ENCODE data around the gene PLXNA1. TPM values are rescaled to one million over a fixed set of nuclear protein-coding genes. Genes with fewer than 3 reads are reported as not detected.

The PLXNA1 gene
- total RNA-seq, 2 donors from 2014 or later = 3.4 to 7.9 TPM

DNA sequence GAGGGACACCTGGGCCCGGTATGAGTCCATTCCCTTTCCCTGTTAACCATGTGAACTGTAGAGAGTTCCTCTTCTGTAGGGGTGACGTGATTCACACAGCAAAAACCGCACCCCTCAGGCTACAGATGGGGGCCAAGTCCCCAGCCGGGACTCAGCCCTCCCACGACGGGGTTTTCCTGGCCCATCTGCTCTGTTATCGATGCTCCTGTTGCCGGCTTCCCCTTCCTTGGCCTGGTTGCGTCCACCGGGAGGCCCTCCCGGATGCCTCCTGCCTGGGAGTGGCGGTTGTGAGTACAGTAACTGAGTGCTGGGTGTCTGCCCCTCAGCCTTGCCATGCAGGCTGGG is 817 bp upstream of the PLXNA1 start:
- no peaks in the 10 kb centered on the region for H3K36me3 Mint-ChIP-seq
- peak overlapping the region in 1 of 2 donors; percentile 47 for H3K27ac Mint-ChIP-seq
- peaks cover 0 to 7% of the 10 kb centered on the region in 2 donors for H3K4me1 Mint-ChIP-seq (ENCODE audit: low read depth in 2 of 2)
- H3K4me3 Mint-ChIP-seq = peak overlapping the region; percentile 82
- peak in 1 of 2 donors; percentile 34 for ATAC-seq
- H3K27me3 Mint-ChIP-seq = peaks cover 18 to 22% of the 10 kb centered on the region in 2 donors
- DNase-seq (ENCODE audit: low spot score) = peak; percentile 74
- H3K9me3 Mint-ChIP-seq = no peaks in the 10 kb centered on the region

- no peaks in the 10 kb centered on the region for H3K36me3 Mint-ChIP-seq
- no peak overlapping the region for H3K4me3 Mint-ChIP-seq
- DNase-seq (ENCODE audit: low spot score) = no peak
- ATAC-seq = peak; percentile 1 to 15
- H3K27me3 Mint-ChIP-seq = peaks cover 14 to 15% of the 10 kb centered on the region in 2 donors
- no peak overlapping the region for H3K27ac Mint-ChIP-seq
- peaks cover 0 to 11% of the 10 kb centered on the region in 2 donors for H3K4me1 Mint-ChIP-seq (ENCODE audit: low read depth in 2 of 2)
- no peaks in the 10 kb centered on the region for H3K9me3 Mint-ChIP-seq
These were observed 349 bp downstream of the PLXNA1 start for GRCh38 chr3:126983276-126983652.

DNA sequence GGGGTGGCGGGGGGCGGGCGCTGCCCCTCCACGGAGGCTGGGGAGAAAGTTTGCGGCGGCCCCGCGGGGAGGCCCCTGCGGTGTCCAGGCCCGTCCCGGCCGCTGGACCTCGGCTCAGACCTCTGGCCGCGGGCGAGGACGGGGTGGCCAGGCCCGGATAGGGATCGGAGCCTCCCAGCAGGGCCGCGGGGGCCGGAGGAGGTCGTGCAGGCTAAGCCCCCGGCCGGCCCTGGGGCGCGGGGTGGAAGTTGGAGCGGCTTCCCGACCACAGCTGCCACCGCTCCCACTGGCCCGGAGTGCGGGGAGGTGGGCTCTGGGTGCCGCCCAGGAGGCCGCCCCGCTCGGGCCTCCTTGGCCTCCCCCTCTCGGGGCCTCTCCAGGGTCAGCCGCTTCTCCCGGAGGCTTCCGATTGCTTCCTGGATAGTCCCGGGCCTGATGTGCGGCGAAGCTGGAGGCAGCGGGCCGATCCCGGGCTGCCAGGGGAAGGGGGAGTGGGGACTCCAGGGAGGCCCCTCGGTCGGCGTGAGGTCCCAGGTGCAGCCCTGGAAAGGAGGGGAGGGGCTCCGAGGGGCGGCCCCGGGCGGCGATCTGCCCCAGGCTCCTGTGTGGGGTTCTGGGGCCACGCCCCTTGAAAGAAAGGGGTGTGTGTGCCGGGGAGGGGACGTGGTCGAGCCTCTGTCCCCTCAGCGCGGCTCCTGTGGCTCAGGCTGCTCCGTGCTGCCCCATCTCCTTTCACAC is 907 bp downstream of the PLXNA1 start:
- Mint-ChIP-seq H3K9me3 (no peaks in the 10 kb centered on the region), H3K4me3 (no peak overlapping the region), H3K27me3 (peaks cover 10 to 11% of the 10 kb centered on the region in 2 donors), H3K27ac (no peak overlapping the region), H3K36me3 (no peaks in the 10 kb centered on the region), H3K4me1 (ENCODE audit: low read depth in 2 of 2) (peaks cover 0 to 11% of the 10 kb centered on the region in 2 donors)
- no peak for DNase-seq (ENCODE audit: low spot score)
- ATAC-seq = no peak

GRCh38 chr3:126984391-126985131 is 1.6 kb downstream of the PLXNA1 start:
- Mint-ChIP-seq H3K27me3 (peaks cover 7% of the 10 kb centered on the region in 2 donors), H3K4me3 (no peak overlapping the region), H3K36me3 (no peaks in the 10 kb centered on the region)

DNA sequence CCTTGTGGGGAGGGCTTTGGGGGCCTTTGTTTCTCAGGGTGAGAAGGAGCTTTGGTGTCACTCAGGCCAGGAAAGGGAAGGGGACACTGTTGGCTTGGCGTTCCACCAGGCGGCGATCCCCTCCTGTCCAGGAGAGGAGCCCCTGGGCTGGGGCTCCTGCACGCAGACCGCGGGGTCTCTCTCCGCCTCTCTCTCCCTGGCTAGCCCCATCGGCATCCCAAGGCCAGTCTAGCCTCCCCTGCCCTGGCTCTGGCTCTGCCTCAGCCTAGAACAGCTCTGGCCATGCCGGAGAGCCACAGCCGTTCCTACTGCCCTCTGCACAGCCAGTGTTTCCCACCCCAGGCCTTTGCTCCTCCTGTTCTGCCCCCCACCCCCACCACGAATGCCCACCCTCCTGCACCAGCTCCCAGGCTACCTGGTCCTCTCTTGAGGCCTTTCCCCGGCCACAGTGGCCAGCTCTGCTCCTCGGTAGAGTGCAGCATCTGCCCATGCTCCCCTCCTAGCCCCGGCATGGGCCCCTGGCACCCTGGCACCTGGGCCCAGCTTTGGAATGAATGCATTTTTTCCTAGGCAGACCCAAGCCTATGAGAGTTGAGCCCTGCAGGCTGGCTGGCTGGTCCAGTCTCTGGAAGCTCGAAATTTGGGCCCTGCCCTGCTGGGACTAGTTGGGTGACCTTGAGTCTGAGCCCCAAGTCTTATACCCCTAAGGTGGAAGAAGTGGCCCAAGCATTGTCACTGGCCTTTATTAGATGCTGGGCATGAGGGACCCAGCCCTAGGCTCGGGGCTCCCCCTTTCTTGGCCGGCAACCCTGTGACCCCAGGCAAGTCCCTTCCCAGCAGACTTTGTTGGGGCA is 2.4 kb downstream of the PLXNA1 start:
- no peak for DNase-seq (ENCODE audit: low spot score)

More at GRCh38 chr3:126984391-126985131, 1.6 kb downstream of the PLXNA1 start:
- H3K4me1 Mint-ChIP-seq (ENCODE audit: low read depth in 2 of 2) = peaks cover 0 to 11% of the 10 kb centered on the region in 2 donors
- no peaks in the 10 kb centered on the region for H3K9me3 Mint-ChIP-seq
- DNase-seq (ENCODE audit: low spot score) (no peak), ATAC-seq (no peak)
- no peak overlapping the region for H3K27ac Mint-ChIP-seq

DNA sequence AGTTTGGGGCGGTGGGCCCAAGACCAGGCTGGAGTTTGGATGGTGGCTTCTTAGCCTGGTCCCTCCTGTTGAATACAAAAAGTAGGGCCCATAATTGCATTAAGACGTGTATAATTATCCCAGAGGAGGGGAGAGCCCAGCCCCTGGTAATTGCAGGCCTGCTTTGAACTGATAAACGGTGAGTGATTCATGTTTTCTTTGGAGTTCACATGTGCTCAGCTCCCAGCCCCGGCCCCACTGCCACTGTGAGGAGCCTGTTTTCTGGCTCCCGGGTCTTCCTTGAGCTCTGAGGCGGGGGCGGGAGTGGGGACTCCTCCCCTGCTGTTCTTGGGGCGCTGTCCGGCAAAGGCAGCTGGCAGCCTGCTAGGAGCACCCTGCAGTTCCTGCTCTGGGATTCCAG is 3.1 kb downstream of the PLXNA1 start:
- H3K27ac Mint-ChIP-seq = no peak overlapping the region
- no peaks in the 10 kb centered on the region for H3K36me3 Mint-ChIP-seq
- H3K4me1 Mint-ChIP-seq (ENCODE audit: low read depth in 2 of 2) = peaks cover 0 to 11% of the 10 kb centered on the region in 2 donors
- no peak overlapping the region for H3K4me3 Mint-ChIP-seq
- no peak for ATAC-seq
- H3K9me3 Mint-ChIP-seq = no peaks in the 10 kb centered on the region
- DNase-seq (ENCODE audit: low spot score) = no peak
- no peaks in the 10 kb centered on the region for H3K27me3 Mint-ChIP-seq

More for the DNA sequence above, 2.4 kb downstream of the PLXNA1 start:
- Mint-ChIP-seq H3K4me1 (ENCODE audit: low read depth in 2 of 2) (peaks cover 0 to 11% of the 10 kb centered on the region in 2 donors), H3K9me3 (no peaks in the 10 kb centered on the region), H3K27me3 (no peaks in the 10 kb centered on the region), H3K27ac (no peak overlapping the region), H3K36me3 (no peaks in the 10 kb centered on the region), H3K4me3 (no peak overlapping the region)
- no peak for ATAC-seq

- Mint-ChIP-seq H3K27me3 (no peaks in the 10 kb centered on the region), H3K36me3 (no peaks in the 10 kb centered on the region), H3K27ac (no peak overlapping the region), H3K4me1 (ENCODE audit: low read depth in 2 of 2) (peaks cover 0 to 6% of the 10 kb centered on the region in 2 donors), H3K4me3 (no peak overlapping the region), H3K9me3 (no peaks in the 10 kb centered on the region)
- no peak for ATAC-seq
- no peak for DNase-seq (ENCODE audit: low spot score)
These were observed 4.2 kb downstream of the PLXNA1 start for GRCh38 chr3:126987129-126987528.

- no peaks in the 10 kb centered on the region for H3K36me3 Mint-ChIP-seq
- no peak for ATAC-seq
- H3K27ac Mint-ChIP-seq = no peak overlapping the region
- no peak overlapping the region for H3K4me3 Mint-ChIP-seq
- DNase-seq (ENCODE audit: low spot score) = no peak
- H3K9me3 Mint-ChIP-seq = no peaks in the 10 kb centered on the region
- peaks cover 0 to 3% of the 10 kb centered on the region in 2 donors for H3K4me1 Mint-ChIP-seq (ENCODE audit: low read depth in 2 of 2)
- H3K27me3 Mint-ChIP-seq = no peaks in the 10 kb centered on the region
These were observed 4.7 kb downstream of the PLXNA1 start for GRCh38 chr3:126987596-126987995.

DNA sequence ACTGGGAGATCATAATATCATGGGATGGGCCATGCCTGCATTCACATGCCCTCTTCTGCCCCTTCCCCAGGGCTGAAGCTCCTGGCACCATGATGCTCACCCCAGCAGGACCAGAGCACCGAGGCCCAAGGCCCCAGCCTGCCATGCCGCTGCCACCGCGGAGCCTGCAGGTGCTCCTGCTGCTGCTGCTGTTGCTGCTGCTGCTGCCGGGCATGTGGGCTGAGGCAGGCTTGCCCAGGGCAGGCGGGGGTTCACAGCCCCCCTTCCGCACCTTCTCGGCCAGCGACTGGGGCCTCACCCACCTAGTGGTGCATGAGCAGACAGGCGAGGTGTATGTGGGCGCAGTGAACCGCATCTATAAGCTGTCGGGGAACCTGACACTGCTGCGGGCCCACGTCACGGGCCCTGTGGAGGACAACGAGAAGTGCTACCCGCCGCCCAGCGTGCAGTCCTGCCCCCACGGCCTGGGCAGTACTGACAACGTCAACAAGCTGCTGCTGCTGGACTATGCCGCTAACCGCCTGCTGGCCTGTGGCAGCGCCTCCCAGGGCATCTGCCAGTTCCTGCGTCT is 5.6 kb downstream of the PLXNA1 start:
- Mint-ChIP-seq H3K27ac (no peak overlapping the region), H3K9me3 (no peaks in the 10 kb centered on the region), H3K4me1 (ENCODE audit: low read depth in 2 of 2) (peaks cover 0 to 3% of the 10 kb centered on the region in 2 donors), H3K27me3 (no peaks in the 10 kb centered on the region), H3K4me3 (no peak overlapping the region), H3K36me3 (no peaks in the 10 kb centered on the region)
- ATAC-seq (no peak), DNase-seq (ENCODE audit: low spot score) (no peak)

GRCh38 chr3:126989316-126990023 is 6.6 kb downstream of the PLXNA1 start:
- H3K9me3 Mint-ChIP-seq = no peaks in the 10 kb centered on the region
- H3K36me3 Mint-ChIP-seq = no peaks in the 10 kb centered on the region
- no peak for DNase-seq (ENCODE audit: low spot score)
- H3K4me1 Mint-ChIP-seq (ENCODE audit: low read depth in 2 of 2) = peaks cover 0 to 3% of the 10 kb centered on the region in 2 donors
- no peak overlapping the region for H3K27ac Mint-ChIP-seq
- no peaks in the 10 kb centered on the region for H3K27me3 Mint-ChIP-seq
- ATAC-seq = no peak
- H3K4me3 Mint-ChIP-seq = no peak overlapping the region

GRCh38 chr3:126990024-126990700 is 7.2 kb downstream of the PLXNA1 start:
- Mint-ChIP-seq H3K36me3 (no peaks in the 10 kb centered on the region), H3K27ac (no peak overlapping the region), H3K27me3 (no peaks in the 10 kb centered on the region), H3K9me3 (no peaks in the 10 kb centered on the region), H3K4me1 (ENCODE audit: low read depth in 2 of 2) (peaks cover 0 to 3% of the 10 kb centered on the region in 2 donors), H3K4me3 (no peak overlapping the region)
- DNase-seq (ENCODE audit: low spot score) = no peak
- ATAC-seq = no peak

GRCh38 chr3:126990890-126991289 is 8.0 kb downstream of the PLXNA1 start:
- Mint-ChIP-seq H3K27ac (no peak overlapping the region), H3K4me1 (ENCODE audit: low read depth in 2 of 2) (peaks cover 0 to 3% of the 10 kb centered on the region in 2 donors), H3K4me3 (no peak overlapping the region), H3K36me3 (no peaks in the 10 kb centered on the region), H3K27me3 (no peaks in the 10 kb centered on the region), H3K9me3 (no peaks in the 10 kb centered on the region)
- DNase-seq (ENCODE audit: low spot score) = no peak
- ATAC-seq = no peak
